GM12875 (cell line): Measurements from ENCODE around the gene CAMTA2.

Experiments
- H3K4me3 ChIP-seq: one replicate; pipeline ENCODE4 v1.5.1; 2011; ENCODE audit warnings: low read depth, low read length, control low read depth
- TF ChIP-seq, protein P1 (sequence below): IDR thresholded peaks from 2 replicates; pipeline ENCODE4 v1.5.1; 2011; ENCODE audit warnings: low read depth, mild to moderate bottlenecking, control low read depth, inconsistent platforms, low read length, moderate library complexity, borderline replicate concordance; ENCODE audit not compliant: insufficient read depth

The CAMTA2 gene

DNA sequence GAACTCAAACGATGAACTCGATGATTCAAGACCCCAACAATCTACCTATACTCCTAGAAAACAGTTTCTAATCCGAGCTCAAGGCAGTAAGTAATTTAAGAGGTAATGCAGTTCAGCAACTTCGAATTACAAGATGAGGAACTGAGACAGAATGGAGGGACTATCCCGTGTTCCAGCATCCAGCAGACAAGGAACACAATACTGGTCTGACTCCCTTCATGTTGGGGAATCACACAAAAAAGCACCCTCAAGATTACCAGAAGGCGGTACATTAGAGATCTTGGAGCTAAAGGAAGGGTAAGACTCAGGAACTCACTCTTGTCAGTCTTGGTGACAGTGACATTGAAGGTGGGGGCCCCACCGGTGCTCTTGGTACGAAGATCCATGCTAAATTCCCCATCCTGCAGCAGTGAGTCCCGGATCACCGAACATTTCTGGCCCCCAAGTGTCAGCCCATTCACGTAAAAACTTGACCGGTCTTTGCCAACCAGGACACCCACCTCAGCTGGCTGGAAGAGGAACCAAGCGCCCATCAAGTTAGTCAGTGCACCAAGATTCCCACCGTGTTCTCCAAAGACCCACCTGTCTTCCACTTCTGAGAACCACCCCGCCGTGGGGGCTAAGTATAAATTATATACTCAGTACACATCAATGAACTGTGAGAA lies 41.0 kb downstream of the CAMTA2 start:
- H3K4me3 ChIP-seq = peak overlapping the region; percentile 99
- TF ChIP-seq, protein P1, sequence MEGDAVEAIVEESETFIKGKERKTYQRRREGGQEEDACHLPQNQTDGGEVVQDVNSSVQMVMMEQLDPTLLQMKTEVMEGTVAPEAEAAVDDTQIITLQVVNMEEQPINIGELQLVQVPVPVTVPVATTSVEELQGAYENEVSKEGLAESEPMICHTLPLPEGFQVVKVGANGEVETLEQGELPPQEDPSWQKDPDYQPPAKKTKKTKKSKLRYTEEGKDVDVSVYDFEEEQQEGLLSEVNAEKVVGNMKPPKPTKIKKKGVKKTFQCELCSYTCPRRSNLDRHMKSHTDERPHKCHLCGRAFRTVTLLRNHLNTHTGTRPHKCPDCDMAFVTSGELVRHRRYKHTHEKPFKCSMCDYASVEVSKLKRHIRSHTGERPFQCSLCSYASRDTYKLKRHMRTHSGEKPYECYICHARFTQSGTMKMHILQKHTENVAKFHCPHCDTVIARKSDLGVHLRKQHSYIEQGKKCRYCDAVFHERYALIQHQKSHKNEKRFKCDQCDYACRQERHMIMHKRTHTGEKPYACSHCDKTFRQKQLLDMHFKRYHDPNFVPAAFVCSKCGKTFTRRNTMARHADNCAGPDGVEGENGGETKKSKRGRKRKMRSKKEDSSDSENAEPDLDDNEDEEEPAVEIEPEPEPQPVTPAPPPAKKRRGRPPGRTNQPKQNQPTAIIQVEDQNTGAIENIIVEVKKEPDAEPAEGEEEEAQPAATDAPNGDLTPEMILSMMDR = no peak

DNA sequence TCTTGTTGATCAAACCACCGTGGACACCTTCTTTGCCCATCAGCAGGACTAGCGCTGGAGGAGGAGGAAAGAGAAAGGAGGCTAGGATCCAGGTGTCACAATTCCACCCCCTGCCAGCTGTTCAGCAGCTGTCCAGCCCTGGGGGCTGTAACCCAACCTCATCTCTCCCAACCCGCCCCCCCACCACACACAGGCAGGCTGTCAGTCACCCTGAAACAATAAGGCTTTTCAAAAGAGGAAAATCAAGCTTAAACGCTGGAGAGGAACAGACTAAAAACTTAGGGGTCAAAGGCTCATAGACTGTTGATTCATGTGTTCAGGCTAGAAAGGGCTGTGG lies 41.6 kb downstream of the CAMTA2 start:
- TF ChIP-seq, protein P1 = no peak

DNA sequence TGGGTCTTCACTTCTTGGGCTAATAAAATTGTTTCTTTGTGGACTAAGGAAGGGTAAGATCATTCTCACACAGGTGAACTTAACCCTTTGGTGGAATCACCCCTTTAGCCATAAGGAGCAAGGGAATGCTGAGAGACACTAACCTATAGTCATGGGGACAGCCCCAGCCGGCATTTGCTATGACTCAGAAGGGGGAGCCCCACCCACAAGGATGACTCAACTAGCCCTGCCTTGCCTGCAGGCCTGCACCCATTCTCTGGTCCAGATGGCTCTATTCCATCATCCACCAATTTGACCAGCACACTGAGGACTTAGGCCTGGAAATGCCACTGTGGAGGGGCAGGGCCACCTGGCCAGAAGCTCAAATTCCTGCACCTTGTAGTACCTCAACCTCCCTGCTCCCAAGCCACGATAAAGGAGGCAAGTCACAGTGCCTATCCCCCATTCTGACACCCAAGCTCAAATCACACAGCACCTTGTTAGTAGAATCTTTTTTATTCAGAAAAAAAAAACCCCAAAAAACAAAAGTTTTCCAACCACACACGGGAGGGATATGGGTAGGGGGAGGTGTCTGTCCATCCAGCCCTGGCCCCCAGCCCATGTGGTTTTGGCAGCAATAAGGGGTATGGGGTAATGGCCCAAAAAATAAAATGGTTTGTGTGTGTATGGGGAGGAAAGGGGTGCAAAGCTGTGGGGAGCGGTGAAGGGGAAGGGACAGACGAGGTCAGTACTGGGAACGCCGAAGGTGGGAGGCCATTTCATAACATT lies 42.1 kb downstream of the CAMTA2 start:
- TF ChIP-seq, protein P1 = no peak
- peak overlapping the region; percentile 99 for H3K4me3 ChIP-seq

More for the DNA sequence above, 41.6 kb downstream of the CAMTA2 start:
- H3K4me3 ChIP-seq = peak overlapping the region; percentile 99

DNA sequence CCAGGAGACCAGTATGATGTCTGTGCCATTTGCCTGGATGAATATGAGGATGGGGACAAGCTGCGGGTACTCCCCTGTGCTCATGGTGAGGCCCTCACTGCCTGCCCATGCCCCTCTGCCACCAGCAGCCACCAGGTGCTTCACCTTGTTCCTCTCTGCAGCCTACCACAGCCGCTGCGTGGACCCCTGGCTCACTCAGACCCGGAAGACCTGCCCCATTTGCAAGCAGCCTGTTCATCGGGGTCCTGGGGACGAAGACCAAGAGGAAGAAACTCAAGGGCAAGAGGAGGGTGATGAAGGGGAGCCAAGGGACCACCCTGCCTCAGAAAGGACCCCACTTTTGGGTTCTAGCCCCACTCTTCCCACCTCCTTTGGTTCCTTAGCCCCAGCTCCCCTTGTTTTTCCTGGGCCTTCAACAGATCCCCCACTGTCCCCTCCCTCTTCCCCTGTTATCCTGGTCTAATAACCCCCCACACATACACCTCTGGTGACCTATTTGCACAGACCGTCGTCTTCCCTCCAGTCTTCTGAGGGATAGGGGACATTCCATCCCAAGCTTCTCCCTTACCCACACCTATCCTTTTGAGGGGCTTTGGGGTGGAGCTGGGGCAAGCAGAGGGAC lies 42.8 kb downstream of the CAMTA2 start:
- TF ChIP-seq, protein P1 = no peak
- peak overlapping the region; percentile 99 for H3K4me3 ChIP-seq

DNA sequence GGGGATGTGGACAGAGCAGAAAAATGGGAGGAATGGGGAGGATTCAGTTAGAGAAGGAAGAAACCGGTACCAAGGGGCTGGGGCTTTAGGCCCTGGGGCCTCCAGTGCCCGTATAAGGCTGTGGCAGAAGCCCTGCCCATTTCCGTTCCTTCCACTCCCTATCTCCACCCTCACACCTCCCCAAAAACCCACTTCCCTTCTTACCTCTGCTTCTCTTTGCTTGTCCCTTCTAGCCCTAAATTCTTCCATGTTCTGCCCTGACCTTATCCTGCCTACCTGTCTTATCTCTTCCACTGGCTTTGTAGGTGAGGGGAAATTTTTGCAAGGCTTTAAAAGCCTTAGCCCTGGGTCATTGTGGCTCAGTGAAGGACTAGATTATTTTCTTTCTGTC lies 43.3 kb downstream of the CAMTA2 start:
- TF ChIP-seq, protein P1 = no peak
- H3K4me3 ChIP-seq = peak overlapping the region; percentile 99

DNA sequence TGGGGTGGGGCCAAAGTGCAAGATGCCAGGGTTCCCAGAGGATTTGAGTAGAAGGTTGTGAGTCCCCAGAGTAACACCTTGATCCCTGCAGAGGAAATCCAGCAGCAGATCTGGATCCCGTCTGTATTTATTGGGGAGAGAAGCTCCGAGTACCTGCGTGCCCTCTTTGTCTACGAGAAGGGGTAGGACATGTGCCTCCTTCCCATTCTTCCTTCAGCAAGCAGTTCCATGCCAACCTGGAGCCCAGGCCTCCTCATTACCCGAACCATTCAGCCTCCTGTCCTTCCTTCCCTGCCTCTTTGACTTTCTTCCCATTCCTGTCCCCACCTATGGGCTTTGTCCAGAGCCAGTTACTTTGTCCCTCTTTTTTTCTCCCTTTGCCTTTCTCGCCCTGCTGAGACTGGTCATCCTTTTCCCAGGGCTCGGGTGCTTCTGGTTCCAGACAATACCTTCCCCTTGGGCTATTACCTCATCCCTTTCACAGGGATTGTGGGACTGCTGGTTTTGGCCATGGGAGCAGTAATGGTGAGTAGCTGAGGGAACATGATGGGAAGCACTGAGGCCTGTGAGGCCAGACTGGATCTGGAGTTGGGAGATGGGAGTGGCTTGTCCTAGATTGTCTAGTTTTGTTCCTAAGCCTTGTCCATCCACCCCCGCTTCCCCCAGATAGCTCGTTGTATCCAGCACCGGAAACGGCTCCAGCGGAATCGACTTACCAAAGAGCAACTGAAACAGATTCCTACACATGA lies 44.5 kb downstream of the CAMTA2 start:
- TF ChIP-seq, protein P1 = no peak
- no peak overlapping the region for H3K4me3 ChIP-seq
